Right lung (tissue), 5 donors: ENCODE results near the gene TRIM44. TPM values are rescaled to one million over a fixed set of nuclear protein-coding genes. Genes with fewer than 3 reads are reported as not detected.
"Not testable (repeated sequence)": the region's sequence is repeated elsewhere in the genome, so short reads cannot be mapped to it uniquely, and the experiment has no call there.

Experiments used
- DNase-seq, 2 donors: peaks; one replicate each; pipeline ENCODE4 v3.0.0-alpha.2; 2013
- polyA plus RNA-seq, 5 donors: library from polyadenylated mRNA; unstranded; fragments of 120-200 nt; gene quantifications; one replicate each; pipeline versions ENCODE4 v1.2.1 to v1.2.3, GENCODE V29; 2013; ENCODE audit warnings: inconsistent platforms in 1 of 5, low replicate concordance in 1 of 5; ENCODE audit not compliant: insufficient read length in 5 of 5, insufficient read depth in 1 of 5

The TRIM44 gene
- polyA plus RNA-seq, 5 donors, result 38.8 to 70.3 (median 67.9) TPM

DNA sequence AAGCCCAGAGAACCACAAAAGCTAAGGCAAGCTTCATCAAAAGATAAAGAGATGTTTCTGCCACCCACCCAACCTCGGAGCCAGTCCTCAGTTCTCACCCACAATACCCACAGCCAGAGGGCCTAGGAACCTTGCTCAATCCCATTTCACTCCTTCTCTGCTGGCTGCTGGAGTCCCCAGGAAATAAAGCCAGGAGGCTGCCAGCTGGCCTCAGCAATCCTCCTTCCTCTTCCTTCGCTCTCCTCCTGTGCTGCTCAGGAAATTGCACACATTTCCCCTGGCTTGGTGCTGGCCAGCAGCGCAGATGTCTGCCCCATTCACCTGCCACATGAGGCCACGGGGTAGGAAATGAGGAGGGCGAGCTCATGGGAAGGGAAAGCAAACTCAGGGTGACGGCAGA, 189.5 kb downstream of the TRIM44 start:
- peak in 1 of 2 donors; percentile 27 for DNase-seq

DNA sequence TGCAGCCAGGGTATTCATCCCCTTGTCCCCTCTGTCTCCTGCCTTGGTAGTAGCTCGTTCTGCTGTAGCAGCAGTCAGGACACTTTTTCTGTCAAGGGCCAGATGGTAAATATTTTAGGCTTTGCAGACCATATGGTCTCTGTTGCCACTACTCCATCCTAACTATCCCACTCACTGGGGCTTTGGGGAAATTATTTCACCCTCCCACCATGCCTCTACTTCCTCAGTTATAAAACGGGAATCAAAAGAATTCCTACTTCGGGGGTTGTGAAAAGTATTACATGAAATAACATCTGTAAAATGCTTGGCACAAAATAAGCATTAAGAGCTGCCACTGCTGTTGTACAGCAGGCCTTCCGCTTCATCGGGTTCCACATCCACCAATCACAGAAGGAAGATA, 191.4 kb downstream of the TRIM44 start:
- DNase-seq, result peak; percentile 65 to 66

DNA sequence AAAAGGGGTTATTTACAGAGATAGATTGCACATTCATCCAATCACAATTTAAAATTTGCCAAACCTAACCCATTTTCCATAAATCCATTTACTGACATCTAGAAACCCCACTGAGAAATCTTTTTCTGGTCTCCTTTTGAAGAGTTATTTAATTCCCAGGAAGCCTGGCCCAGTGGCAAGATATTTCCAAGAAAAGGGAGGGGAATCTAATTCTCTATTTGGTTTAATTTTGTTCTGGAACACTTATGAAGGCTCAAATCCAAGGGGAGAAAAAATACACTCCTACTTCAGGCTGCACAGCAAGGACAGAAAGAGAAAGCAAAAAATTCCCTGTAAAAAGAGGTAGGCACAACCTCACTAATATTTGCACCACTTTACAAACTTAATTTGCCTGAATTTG, 193.1 kb downstream of the TRIM44 start:
- no peak for DNase-seq

DNA sequence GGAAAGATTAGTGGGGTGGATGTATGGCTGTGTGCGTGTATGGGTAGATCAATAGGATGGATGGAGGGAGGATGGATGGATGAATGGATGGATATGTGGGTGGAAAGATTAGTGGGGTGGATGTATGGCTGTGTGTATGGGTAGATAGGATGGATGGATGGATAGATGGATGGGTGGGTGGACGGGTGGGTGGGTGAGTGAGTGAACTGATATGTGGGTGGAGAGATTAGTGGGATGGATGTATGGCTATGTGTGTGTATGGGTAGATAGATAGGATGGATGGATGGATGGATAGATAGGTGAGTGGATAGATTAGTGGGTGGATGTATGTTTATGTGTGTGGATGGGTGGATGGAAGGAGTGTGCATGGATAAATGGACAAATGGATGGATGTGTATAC, 193.7 kb downstream of the TRIM44 start:
- DNase-seq, result no peak

DNA sequence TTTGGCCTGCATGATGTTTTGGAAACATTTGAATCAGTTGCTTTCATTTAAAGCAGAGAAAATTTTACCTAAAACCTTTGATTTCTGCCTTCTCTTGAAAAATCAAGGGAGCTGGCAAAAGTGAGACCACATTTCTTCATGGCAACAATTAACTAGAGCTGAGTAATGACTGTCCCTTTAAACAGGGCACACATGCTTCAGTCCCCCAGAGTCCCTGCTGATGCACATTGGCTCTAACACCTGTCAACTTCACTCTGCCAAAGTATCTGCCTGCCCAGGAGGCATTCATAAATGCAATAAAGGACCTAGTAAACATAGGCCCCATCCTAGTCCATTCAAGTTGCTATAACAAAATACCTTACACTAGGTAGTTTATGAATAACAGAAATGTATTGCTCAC, 194.2 kb downstream of the TRIM44 start:
- no peak for DNase-seq

DNA sequence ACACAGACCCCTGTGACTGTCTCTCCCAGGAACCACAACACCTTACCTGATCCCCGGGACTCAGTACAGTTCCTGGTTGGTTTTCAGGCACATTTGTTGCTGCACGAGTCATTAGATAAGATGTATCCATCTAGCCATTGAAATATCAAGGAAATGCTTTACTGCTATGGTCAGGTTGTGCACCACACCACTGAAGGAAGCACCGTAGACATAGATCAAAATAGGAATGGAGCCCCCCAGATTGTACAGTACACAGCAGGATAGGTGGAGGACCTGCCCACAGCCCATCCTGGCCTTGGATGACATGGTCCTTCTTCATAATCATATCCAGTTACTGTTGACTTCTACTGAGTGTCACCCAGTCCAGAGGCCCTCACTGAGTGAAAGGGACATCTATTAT, 195.3 kb downstream of the TRIM44 start:
- DNase-seq, result no peak

DNA sequence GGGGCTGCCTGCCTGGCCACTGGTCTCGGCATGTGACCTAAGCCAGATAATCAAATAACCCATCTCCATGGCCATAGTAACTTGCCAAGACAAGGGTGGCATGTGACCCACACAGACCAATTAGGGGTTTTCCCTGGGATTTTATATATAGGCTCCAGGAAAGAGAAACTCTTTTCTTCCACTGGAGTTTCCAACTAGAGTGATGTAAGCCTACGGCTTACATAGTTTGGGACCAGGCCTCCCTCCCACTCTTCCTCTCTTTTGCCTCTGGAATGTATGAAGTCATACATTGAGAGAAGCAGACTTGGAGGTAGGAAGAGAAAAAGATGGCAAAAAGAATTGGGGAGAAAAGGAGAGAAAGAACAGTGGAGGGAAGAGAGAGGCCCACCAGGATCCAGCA, 196.7 kb downstream of the TRIM44 start:
- no peak for DNase-seq

DNA sequence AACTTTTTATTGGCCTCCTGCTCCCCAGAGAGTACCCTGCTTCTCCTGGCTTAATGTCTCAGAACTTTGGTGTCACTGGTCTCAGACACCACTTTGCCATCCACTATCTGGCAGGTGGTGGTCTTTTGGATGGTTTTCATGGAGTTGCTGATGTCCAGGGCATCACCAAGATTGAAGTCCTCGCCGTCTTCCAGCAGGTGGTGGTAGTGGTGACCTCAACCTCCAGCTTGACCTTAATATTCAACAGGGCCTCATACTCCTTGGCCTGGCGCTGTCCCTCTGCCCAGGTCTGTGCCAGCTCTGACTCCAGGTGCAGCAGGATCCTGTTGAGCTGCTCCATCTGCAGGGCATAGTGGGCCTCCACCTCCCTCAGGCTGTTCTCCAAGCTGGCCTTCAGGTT, 197.6 kb downstream of the TRIM44 start:
- DNase-seq, result not testable (repeated sequence)

DNA sequence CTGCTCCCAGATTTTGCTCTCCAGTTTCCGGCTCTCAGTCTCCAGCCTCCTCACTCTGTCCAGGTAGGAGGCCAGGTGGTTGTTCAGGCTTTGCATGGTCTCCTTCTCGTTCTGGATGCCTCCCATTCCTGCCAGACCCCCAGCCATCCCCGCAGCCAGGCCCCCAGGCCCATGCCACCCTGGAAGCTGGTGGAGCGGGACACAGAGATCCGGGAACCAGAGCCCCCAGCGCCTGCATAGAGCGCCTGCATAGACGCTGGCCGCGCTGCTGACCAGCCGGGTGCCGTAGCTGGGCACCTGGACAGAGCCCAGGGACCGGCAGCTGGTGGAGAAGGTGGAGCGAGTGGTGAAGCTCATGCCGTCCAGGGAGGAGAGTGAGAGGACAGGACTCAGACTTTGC, 198.6 kb downstream of the TRIM44 start:
- DNase-seq, result no peak

DNA sequence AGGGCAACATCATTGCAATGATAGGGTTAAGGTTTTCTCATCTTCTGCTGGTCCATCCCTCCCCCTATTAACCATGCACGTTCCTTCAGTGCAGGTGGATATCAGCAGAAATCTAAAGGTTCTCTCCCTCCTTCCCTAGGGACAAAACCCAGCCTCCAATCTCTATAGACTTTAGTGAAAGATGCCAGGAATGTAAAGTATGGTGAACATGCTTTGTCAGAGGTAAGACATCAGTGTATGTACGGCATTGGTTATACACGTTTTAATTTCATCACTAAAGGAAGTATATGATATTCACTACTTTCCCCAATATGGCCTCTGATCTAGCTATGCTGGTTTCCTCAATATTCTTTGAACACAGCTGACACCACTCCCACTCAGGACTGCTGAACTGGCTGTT, 200.1 kb downstream of the TRIM44 start:
- DNase-seq, result no peak

DNA sequence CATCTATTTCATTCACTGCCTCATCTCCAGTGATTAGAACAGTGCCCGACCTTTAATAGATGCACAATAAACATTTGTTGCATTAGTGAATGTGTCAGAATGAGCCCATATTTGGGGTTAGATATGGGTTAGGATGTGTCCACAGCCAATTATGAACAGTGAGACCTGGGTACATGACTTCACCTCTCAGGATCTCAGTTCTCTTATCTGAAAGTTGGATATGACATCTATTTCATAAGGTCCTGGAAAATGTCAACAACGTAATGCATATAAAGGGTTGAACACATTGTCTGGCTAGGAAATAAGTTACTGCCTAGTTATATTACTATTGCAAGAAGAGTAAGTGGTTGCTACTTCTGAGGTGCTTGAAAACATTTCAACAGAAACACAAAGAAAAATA, 201.6 kb downstream of the TRIM44 start:
- DNase-seq, result no peak

DNA sequence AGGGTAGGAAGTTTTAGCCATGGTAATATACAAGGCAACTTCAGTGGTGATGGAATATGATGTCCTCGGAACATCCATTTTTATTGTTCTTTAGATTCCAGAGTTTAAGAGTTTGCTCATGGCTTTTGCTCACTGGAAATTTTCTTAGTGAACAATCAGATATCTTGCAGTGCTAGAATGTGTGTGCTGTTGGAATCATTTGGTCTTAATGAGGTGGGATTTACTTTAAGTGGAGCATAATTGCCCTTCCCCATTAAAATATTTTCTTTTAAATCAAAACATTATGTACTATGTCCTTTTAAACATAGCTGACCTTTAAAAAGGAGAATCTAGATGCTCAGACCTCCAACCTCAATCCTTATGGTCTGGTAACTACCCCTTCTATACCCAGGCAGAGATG, 204.0 kb downstream of the TRIM44 start:
- no peak for DNase-seq

Other genes starting within 250 kb of the TRIM44 start
- 10 to 100 TPM; 14.1 to 31.2 (median 18.7) TPM for gene SLC1A2, start 243.2 kb upstream of the TRIM44 start, polyA plus RNA-seq
- gene PAMR1, start 137.2 kb upstream of the TRIM44 start, polyA plus RNA-seq, result 10 to 100 TPM in 2 of 5 donors, 1 to 10 TPM in 3; 7.4 to 14.9 (median 9.6) TPM
- gene FJX1, start 44.3 kb upstream of the TRIM44 start, polyA plus RNA-seq, result 1 to 10 TPM; 3.6 to 5.9 (median 5.4) TPM